HG03095 (cell line): ENCODE data around the gene SLC22A23.

Source experiments
- ATAC-seq: cut with Tn5 transposase; IDR thresholded peaks from one replicate; pipeline ENCODE4 v1.9.1; 2021; ENCODE audit warnings: moderate library complexity; ENCODE audit not compliant: unreplicated experiment

Gene SLC22A23

DNA sequence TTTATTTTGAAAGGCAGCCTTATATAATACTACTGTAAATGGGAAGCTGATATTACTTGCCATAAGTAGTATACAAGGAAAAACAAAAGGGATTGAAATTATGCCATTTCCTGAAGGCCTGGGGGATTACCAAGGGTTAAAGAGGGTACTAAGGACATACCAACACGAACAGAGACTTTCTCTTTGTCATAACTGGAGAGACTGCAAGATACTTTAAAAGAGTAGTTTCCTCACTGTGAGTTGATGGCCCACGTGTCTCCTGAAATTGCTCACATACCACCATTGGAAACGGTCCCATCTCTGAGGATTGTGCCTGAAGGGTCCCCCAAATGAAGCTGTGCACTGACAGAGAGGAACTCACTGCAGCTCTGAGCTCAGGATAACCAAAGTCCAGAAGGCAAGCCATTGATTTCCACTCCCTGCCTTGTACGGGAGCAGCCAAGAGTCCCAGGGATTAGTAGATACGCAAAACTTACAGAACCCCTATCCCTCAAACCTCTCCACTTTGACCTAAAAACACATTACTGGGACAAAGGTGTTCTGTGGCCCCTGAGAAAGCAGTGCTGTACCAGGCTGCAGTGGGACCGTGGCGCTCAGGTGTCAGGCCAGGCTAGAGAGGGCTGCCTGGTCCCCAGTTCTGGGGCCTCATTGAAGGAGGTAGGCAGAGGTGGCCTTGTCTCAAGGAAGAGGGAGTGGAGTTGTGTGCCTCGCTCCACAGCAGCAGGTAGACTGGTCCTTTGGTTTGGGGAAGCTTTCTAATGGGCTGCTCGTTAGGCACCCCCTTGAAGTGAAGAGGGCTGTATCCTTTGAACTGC lies 182.9 kb downstream of the SLC22A23 start:
- ATAC-seq: no peak

- ATAC-seq: no peak
Observed at GRCh38 chr6:3272911-3273547, 183.8 kb downstream of the SLC22A23 start.

DNA sequence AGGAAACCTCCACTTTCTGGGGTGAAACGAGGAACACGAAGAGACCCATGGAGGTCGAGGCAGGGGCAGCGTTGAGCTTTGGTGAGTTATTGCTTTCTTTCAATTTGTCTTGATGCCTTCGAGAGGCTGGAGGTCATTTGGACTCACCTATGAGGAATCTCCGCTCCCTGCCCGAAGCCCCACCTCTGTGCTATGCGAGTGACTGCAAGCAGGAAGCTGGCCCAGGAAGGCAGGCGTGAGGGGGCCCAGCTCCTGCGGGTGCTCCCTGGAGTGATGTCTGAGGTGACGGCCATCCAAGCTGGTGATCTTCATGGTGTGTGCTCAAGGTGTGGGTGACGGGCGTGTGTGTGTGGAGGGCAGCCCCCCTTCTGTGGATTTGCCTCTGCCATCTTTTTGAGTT lies 185.1 kb downstream of the SLC22A23 start:
- ATAC-seq: no peak

- no peak for ATAC-seq
Observed at GRCh38 chr6:3270258-3270657, 186.6 kb downstream of the SLC22A23 start.

GRCh38 chr6:3269281-3269975 lies 187.4 kb downstream of the SLC22A23 start:
- no peak for ATAC-seq

DNA sequence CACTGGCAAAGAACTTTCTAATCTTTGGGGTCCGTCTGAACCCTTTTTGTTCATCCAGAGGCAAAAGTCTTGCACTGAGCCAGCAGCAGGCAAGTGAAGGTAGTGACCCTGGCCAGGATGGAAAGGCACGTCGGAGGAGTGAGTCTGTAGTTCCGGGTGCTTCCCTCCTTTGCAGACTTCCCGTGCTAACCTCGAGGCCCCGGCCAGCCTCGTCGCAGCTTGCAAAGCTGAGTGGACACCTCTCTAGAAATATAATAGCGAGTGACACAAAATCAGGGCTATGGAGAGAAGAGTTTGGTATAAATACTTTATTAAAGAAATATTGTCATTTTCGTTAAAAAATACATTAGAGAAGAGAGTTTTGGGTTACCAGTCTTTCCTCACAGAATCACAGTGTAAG lies 188.2 kb downstream of the SLC22A23 start:
- no peak for ATAC-seq

DNA sequence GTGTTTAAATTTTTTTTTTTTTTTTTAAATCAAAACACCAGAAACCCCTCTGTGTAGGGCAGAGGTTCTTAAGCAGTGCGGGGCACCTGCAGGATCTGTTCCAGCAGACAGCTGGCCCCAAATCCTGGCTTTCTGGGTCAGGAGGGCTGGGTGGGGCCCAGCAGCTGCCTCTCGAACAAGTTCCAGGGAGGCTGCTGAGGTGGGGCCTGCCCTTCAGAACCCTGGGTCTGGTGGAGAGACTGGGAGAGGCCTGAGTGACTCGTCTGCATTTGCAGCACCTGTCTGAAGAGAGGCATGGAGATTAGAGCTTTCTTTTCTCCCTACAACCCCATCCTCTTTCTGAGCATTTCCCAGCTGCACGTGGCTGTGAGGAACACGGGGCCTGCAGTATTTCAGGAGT lies 189.7 kb downstream of the SLC22A23 start:
- ATAC-seq: no peak

DNA sequence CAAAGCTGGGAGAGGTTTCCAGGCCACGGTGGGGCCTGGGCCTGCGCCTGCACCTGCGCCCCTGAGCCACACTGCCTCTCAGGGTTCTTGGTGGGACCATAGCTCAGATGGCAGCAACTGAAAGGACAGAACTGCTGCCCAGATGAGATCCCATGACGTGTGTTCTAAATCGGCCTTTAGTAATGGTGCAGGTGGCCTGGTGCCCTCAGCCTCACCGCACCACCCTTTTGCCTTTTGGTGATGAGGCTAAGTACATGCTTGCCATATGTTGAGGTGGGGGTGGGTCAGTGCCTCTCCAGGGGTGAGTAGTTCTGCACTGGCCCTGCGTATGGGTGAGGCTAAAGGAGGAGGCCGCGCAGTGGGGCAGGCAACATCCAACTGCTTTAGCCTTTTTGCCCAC lies 190.7 kb downstream of the SLC22A23 start:
- ATAC-seq: no peak

DNA sequence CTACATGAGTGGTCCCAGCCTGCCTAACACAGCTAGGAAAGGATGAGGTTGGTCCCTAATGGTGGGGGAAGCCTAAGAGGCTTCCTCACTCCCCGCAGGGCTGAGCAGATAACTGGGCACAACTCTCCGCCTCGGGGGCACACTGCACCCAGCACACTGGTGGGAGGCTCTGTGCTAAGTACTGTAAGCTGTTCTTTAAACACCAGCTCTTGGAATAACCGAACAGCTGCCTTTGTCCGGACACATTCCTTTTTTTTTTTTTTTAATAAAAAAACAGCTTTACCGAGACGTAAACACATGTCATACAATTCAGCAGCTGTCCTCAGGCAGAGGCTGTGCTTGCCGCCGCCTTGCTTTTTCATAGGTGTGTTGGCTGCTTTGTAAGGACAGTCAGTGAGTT lies 191.2 kb downstream of the SLC22A23 start:
- ATAC-seq: no peak

GRCh38 chr6:3264356-3264755 lies 192.5 kb downstream of the SLC22A23 start:
- no peak for ATAC-seq

- no peak for ATAC-seq
Observed at GRCh38 chr6:3263096-3263495, 193.8 kb downstream of the SLC22A23 start.

GRCh38 chr6:3261921-3262320 lies 194.9 kb downstream of the SLC22A23 start:
- no peak for ATAC-seq

DNA sequence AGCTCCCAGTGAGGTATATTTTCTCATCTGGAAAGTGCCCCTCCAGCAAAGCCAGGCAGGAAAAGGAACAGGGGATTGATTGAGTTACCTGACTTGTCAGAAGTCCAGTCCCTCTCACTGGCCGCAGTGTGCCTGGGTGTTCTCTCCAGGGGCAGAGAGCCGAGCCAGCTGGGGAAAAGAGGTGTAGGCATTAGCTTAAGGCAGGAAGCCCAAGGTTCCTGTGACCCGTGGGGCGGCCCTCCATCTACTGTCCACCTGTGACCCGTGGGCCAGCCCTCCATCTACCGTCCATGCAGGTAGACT lies 195.4 kb downstream of the SLC22A23 start:
- ATAC-seq: no peak

DNA sequence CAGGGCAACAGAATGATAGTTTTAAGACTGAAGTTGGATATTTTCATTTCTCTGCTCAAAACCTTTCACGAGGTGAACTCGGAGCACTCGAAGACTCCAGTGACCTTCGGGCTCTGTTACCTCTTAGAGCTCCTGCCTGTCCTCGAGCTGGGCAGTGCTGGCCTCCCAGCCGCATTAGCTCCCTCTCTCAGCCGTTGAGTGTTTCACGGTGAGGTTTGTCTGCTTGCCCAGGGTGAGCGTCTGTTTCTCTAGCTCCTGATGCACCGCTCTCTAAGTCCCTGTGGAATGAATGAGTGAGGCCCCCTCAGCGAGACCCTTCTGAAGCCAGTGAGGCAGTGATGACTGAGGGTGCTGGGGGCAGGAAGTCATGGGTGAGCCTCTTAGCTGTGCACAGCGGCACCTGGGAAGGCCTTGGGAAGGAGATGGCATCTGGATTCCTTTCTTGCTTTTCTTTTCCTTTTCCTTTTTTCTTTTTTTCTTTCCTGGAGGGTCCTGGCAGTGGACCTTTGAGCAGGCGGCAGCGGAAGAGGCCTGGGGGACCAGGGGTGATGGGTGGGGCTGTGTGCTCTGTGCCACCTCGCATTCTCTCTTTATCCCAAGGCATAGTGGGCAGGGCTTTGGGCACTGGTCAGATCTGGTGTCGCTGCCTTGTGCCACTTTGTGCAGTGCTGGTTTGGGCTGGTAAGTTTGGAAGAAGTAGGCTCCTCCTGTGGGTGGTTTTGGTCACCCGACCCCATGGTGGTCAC lies 195.9 kb downstream of the SLC22A23 start:
- ATAC-seq: no peak

DNA sequence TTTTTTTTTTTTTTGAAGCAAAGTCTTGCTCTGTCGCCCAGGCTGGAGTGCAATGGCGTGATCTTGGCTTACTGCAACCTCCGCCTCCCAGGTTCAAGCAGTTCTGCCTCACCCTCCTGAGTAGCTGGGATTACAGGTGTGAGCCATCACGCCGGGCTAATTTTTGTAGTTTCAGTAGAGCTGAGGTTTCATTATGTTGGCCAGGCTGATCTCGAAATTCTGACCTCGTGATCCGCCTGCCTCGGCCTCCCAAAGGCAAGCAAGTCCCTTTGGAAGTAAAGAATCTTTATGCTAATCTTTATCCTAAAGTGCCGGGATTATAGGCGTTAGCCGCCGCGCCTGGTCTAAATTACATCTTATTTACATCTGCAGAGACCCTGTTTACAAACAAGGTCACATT lies 196.6 kb downstream of the SLC22A23 start:
- ATAC-seq: no peak

GRCh38 chr6:3259491-3259958 lies 197.3 kb downstream of the SLC22A23 start:
- ATAC-seq: peak; percentile 23

GRCh38 chr6:3258720-3259490 lies 197.9 kb downstream of the SLC22A23 start, which contains the start of gene PSMG4:
PSMG4 (plus strand) TSS chr6:3258947; CDS start chr6:3259023, 76 bp downstream.
- ATAC-seq: peak; percentile 63

GRCh38 chr6:3258201-3258600 lies 198.6 kb downstream of the SLC22A23 start:
- no peak for ATAC-seq

GRCh38 chr6:3253597-3253961 lies 203.3 kb downstream of the SLC22A23 start:
- ATAC-seq: no peak

DNA sequence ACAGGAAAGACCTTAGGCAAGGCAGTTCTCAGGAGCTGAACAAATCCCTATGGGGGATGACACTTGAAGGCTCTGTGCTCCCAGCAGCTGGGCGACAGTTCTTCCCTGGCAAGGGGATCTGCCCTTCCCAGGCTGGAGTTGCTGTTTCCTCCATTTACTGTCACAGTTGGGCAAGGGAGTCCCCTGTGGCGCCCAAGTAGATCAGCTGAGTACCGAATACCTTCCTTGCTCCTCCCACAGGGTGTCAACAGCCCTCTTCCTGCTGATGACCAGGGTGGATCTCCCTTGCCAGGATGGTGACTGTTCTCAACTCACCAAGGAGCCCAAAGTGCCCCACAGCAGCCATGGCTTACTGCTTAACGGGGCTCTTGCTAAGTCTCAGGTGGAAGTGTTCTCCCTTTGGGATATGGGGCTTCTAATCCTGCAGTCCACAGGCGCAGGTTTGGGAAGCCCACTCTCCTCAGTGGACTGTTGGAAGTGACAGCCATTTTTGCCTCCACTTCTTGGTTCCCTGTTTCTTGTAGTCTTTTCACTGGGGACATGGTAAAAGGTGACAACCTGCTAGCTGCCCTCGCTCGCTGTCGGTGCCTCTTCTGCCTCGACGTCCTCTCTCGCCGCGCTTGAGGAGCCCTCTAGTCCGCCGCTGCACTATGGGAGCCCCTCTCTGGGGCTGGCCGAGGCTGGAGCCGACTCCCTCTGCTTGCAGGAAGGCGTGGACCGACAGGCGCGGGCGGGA lies 203.8 kb downstream of the SLC22A23 start:
- no peak for ATAC-seq
